Stimulated activated CD8-positive, alpha-beta memory T cell treated with anti-CD3 and anti-CD28 coated beads, Interleukin-7, amount 100 ng/mL, for 48 hours (primary cell): ENCODE measurements around the gene RALGDS.
"Not testable (repeated sequence)": the region's sequence is repeated elsewhere in the genome, so short reads cannot be mapped to it uniquely, and the experiment has no call there.

Source experiments
- DNase-seq, 2 donors: peaks; one replicate each; pipeline ENCODE4 v3.0.0-alpha.2; 2020; ENCODE audit warnings: low read depth in 1 of 2; ENCODE audit errors: extremely low read depth in 1 of 2

The RALGDS gene

DNA sequence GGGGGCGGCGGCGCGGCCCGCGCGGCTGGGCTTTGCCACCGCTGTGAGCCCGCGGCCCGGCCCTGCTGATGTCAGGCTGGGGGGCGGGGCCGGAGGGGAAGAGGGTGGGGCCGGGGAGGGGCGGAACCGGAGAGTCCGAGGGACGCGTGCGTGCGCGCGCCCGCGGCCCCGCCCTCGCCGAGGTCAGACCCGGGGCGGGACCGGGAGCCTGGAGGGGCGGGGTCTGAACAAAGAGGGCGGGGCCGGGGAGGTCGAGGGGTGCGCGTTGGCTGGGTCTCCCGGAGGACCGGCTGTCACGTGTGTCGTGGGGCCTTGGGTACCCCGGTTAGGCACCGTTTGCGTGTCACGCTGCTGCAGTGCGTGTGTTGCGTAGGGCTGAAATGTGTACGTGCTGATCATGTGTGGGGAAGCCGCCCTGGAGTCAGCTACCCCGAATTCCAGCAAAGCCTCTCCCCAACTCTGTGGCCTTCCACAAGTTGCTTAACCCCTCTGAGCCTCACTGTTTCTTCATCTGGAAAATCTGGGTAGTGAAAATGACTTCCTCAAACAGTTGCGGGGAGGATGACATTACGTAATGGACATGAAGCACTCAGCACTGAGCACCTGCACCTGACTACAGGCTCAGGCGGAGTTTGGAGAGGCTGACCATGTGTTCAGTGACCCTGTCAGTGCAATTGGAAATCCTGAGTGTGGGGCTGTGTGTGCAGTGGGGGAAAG is at the start of gene RALGDS:
TSS of gene RALGDS (minus strand) at position 43 of the 717 bp plus-strand sequence. CDS start 86 bp downstream, outside the sequence.
- DNase-seq = peak; percentile 78 to 79

- no peak for DNase-seq
These were observed 49.7 kb upstream of the RALGDS start for GRCh38 chr9:133170716-133171115.

GRCh38 chr9:133169687-133170086 is 48.6 kb upstream of the RALGDS start:
- DNase-seq = not testable (repeated sequence)

- no peak for DNase-seq
These were observed 48.1 kb upstream of the RALGDS start for GRCh38 chr9:133169102-133169501.

GRCh38 chr9:133168432-133168831 is 47.4 kb upstream of the RALGDS start:
- no peak for DNase-seq

DNA sequence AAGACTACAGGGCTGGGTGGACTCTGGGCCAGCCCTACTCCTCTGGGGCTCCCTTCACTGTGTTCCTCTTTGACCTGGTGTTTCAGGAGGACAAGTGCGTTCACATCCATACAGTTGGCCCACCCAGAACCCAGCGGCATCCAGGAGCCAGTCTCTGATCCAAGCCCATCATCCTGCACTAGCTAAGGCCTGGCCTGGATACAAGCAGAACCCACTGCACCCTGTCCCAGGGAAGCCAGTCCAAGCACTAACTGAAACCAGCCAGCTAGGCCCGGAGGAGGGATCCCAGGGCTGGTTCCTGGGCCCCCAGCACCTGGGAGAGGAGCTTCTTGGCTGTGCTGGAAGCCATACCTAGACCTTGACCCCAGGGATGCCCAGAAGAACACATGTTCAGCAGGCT is 46.7 kb upstream of the RALGDS start:
- DNase-seq = no peak

DNA sequence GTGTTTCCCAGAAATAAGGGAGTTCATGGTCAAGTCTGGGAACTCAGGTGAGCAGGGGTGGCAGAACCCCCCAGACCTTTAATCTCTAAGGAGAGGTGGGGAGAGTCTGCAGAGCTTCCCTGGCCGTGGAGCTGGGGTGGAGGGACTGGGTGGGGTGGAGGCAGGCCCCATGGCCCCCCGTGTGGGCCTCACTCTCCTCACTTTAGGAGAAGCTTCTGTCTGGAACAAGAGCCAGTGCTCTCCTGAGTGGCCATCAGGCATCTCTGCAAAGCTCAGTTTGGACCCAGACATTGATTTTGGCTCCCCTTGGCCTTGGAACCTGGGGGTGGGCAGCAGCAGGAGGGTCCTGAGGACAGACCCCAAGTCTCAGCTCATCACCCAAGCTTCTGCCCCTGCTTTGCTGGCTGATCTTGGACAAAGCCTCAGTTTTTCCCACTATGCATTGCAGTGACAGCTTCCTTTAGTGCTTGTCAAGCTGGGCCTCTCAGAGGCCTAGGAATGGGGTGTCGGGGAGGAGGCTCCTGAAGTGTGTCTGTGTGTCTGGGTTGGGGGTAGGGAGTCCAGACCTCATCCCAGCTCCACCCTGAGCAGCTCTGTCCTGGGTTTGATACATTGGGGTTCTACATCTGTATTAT is 46.2 kb upstream of the RALGDS start:
- no peak for DNase-seq

GRCh38 chr9:133166392-133166791 is 45.4 kb upstream of the RALGDS start:
- DNase-seq = no peak

DNA sequence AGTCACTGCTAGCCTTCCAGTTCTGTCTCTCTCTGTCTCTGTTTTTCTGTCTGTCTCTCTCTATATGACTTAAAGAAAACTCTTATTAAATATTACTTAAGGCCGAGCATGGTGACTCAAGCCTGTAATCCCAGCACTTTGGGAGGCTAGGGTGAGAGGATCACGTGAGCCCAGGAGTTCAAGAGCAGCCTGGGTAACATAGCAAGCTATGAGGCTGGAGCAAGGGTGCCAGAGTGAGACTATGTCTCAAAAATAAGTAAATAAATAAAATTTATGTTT is 44.4 kb upstream of the RALGDS start:
- DNase-seq = no peak

- no peak for DNase-seq
These were observed 43.2 kb upstream of the RALGDS start for GRCh38 chr9:133164191-133164590.

DNA sequence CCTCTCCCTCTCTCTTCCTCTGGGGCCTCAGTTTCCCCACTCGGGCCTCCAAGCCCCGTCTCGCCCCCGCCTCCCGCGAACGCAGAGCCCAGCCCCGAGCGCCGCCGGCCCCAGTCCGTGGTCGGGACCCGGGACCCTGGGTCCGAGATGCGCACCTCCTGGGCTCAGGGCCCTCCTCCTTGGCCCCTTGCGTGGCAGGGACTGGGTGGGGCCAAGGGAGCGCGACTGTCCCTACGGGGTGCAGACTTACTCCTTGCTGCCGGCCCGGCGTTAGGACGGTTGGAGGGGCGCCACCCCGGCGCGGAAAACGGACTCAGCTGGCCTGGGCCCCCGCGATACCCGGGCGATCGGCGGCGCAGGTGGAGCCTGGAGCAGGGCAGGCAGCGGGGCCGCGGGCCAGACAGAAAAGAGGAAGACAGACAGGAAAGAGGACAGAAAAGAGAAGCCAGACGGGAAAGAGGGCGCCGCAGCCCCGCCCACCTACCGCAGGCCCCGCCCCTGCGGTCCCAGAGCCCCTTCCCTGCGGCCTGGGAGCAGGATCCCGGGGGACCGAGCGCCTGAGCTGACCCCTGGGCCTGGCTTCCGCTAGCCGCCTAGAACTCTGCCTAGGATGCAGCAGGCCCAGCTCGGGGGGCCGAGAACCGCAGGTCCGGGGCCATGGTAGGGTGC is 42.6 kb upstream of the RALGDS start, which contains the start of gene GBGT1:
TSS of gene GBGT1 (minus strand) at position 411 of the 669 bp plus-strand sequence. CDS start 1,502 bp downstream, outside the sequence.
- DNase-seq = no peak

DNA sequence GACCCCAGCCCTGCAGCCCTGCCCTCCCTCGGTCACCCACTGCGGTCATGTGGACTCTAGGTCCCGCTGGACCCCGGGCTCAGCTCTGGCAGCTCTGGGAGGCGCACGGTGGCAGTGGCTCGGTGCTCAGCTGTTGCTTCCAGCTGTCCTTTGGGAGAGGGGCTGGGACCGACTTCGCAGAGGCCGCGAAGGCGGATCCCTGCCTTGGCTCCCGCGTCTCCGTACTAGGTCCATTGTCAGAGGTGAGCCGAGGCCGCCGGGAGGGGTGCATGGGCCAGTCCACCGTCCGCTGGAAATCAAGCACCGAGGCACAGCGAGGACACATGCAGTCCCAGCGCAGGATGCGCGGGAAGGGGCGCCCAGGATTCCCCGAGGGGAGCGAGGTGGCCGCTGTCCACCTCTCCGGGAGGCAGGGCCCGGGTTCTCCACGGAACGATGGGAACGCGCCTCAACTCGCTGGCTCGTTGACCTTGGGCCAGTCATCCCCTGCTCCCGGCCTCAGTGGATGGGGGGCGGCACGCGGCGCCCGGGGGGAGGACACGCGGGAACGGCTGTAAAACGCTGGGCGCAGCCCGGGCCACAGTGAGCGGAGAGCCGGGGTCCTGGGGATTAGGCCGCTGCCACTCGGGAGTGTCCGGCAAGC is 41.9 kb upstream of the RALGDS start:
- no peak for DNase-seq

- DNase-seq = no peak
These were observed 40.5 kb upstream of the RALGDS start for GRCh38 chr9:133161547-133161950.

GRCh38 chr9:133160742-133161546 is 39.9 kb upstream of the RALGDS start:
- no peak for DNase-seq

DNA sequence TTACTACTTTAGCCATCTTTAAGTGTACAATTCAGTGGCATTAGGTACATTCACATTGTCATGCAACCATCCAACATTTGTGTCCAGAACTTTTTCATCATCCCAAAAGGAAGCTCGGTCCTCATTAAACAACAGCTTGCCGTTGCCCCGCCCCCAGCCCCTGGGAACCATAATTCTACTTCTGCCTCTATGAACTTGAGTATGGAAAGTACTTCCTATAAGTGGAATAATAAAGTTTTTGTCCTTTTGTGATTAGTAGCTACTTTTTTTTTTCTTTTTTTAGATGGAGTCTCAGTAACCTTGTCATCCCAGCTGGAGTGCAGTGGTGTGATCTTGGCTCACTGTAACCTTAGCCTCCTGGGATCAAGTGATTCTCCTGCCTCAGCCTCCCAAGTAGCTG is 37.7 kb upstream of the RALGDS start:
- DNase-seq = no peak

GRCh38 chr9:133155156-133155555 is 34.1 kb upstream of the RALGDS start:
- DNase-seq = no peak

GRCh38 chr9:133154097-133154989 is 33.3 kb upstream of the RALGDS start:
- DNase-seq = no peak

GRCh38 chr9:133153227-133154096 is 32.4 kb upstream of the RALGDS start:
- DNase-seq = no peak
